ENCODE measurements around the gene C6orf118. TPM values are rescaled to one million over a fixed set of nuclear protein-coding genes. Genes with fewer than 3 reads are reported as not detected.

C6orf118 gene
- total and polyA plus RNA-seq, 8 donors, result 0.31 to 1.3 TPM; not detected in 6

GRCh38 chr6:165266621-165267020, 42.8 kb downstream of the C6orf118 start:
- Histone ChIP-seq H3K9me3 (peaks cover 0 to 14% (median 4%) of the 10 kb centered on the region in 4 donors), H3K4me1 (no peaks in the 10 kb centered on the region), H3K4me3 (no peak overlapping the region), H3K27ac (no peak overlapping the region), H3K36me3 (no peaks in the 10 kb centered on the region), H3K27me3 (no peaks in the 10 kb centered on the region)
- TF ChIP-seq, protein P1, sequence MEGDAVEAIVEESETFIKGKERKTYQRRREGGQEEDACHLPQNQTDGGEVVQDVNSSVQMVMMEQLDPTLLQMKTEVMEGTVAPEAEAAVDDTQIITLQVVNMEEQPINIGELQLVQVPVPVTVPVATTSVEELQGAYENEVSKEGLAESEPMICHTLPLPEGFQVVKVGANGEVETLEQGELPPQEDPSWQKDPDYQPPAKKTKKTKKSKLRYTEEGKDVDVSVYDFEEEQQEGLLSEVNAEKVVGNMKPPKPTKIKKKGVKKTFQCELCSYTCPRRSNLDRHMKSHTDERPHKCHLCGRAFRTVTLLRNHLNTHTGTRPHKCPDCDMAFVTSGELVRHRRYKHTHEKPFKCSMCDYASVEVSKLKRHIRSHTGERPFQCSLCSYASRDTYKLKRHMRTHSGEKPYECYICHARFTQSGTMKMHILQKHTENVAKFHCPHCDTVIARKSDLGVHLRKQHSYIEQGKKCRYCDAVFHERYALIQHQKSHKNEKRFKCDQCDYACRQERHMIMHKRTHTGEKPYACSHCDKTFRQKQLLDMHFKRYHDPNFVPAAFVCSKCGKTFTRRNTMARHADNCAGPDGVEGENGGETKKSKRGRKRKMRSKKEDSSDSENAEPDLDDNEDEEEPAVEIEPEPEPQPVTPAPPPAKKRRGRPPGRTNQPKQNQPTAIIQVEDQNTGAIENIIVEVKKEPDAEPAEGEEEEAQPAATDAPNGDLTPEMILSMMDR (IDR thresholded peaks at IDR 0.05), result no peak
- no peak for TF ChIP-seq EP300 (IDR thresholded peaks at IDR 0.05)
- TF ChIP-seq POLR2AphosphoS5 (IDR thresholded peaks at IDR 0.05), result no peak
- TF ChIP-seq POLR2A (IDR thresholded peaks at IDR 0.05), result no peak
- intact Hi-C loops (cut with DNase I; ENCODE audit: low total_unique reads), result no loop called here
- 49 to 67% (median 56%) methylated on average over 1 of the region's 1 CpG for WGBS, 5 donors
- no peak for DNase-seq

- WGBS, 5 donors, result 58 to 74% (median 68%) methylated on average over 5 of the region's 5 CpGs
- TF ChIP-seq EP300 (IDR thresholded peaks at IDR 0.05) (no peak), POLR2A (IDR thresholded peaks at IDR 0.05) (no peak), POLR2AphosphoS5 (IDR thresholded peaks at IDR 0.05) (no peak)
- TF ChIP-seq, protein P1 (IDR thresholded peaks at IDR 0.05), result no peak
- Histone ChIP-seq H3K4me3 (no peak overlapping the region), H3K27me3 (no peaks in the 10 kb centered on the region), H3K36me3 (no peaks in the 10 kb centered on the region), H3K9me3 (peaks cover 0 to 16% (median 5%) of the 10 kb centered on the region in 4 donors), H3K4me1 (no peaks in the 10 kb centered on the region), H3K27ac (no peak overlapping the region)
- no peak for DNase-seq
- intact Hi-C loops (cut with DNase I; ENCODE audit: low total_unique reads), result no loop called here
Observed at GRCh38 chr6:165266191-165266590, 43.2 kb downstream of the C6orf118 start.

GRCh38 chr6:165260462-165260861, 48.9 kb downstream of the C6orf118 start:
- TF ChIP-seq POLR2A (IDR thresholded peaks at IDR 0.05) (no peak), POLR2AphosphoS5 (IDR thresholded peaks at IDR 0.05) (no peak), EP300 (IDR thresholded peaks at IDR 0.05) (no peak)
- TF ChIP-seq, protein P1 (IDR thresholded peaks at IDR 0.05), result no peak
- H3K4me3 ChIP-seq, result no peak overlapping the region
- no peaks in the 10 kb centered on the region for H3K4me1 ChIP-seq
- intact Hi-C loops (cut with DNase I; ENCODE audit: low total_unique reads), result no loop called here
- no peaks in the 10 kb centered on the region for H3K36me3 ChIP-seq
- H3K9me3 ChIP-seq, result peaks cover 0 to 41% (median 28%) of the 10 kb centered on the region in 4 donors
- WGBS, 5 donors, result 39 to 88% (median 71%) methylated on average over 2 of the region's 2 CpGs
- H3K27ac ChIP-seq, result no peak overlapping the region
- H3K27me3 ChIP-seq, result no peaks in the 10 kb centered on the region
- no peak for DNase-seq

DNA sequence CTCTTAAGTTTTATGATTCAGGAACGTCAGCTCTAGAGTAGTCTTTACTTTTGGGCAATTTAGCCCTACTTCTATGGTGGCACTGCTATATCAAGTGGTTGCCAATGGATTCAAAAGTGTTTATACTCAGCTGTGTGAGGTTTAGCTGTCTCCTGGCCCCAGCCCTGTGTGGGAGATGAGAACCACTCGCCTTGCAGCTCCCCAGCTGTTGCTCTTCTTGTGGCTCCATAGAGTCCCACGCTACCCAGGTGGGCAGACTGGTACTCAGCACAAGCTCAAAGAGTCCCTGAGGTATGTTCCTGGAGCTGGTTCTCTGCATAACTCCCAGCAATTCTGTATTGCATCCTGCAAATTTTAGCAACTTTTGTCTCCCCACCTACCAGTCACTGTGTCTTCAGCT, 59.6 kb downstream of the C6orf118 start:
- no peaks in the 10 kb centered on the region for H3K4me1 ChIP-seq
- no peaks in the 10 kb centered on the region for H3K27me3 ChIP-seq
- no peak overlapping the region for H3K4me3 ChIP-seq
- no peak overlapping the region for H3K27ac ChIP-seq
- WGBS, 5 donors, result 50 to 68% (median 63%) methylated on average over 3 of the region's 3 CpGs
- no peaks in the 10 kb centered on the region for H3K36me3 ChIP-seq
- TF ChIP-seq EP300 (IDR thresholded peaks at IDR 0.05) (no peak), POLR2AphosphoS5 (IDR thresholded peaks at IDR 0.05) (no peak), POLR2A (IDR thresholded peaks at IDR 0.05) (no peak)
- TF ChIP-seq, protein P1 (IDR thresholded peaks at IDR 0.05), result no peak
- intact Hi-C loops (cut with DNase I; ENCODE audit: low total_unique reads), result no loop called here
- H3K9me3 ChIP-seq, result peaks cover 0 to 1% (median 0%) of the 10 kb centered on the region in 4 donors
- no peak for DNase-seq

Data from stomach (tissue), 9 donors.